Islet precursor cell (in vitro differentiated cells): ENCODE measurements around the gene TMTC2.

Source experiments
- DNase-seq: peaks from one replicate; pipeline ENCODE4 v3.0.0-alpha.2; 2018

Gene TMTC2

GRCh38 chr12:82893896-82894295 is 207.2 kb downstream of the TMTC2 start:
- DNase-seq = no peak

- no peak for DNase-seq
Observed at GRCh38 chr12:82896277-82896676, 209.6 kb downstream of the TMTC2 start.

- peak; percentile 66 for DNase-seq
Observed at GRCh38 chr12:82896979-82897378, 210.3 kb downstream of the TMTC2 start.

GRCh38 chr12:82898441-82898840 is 211.7 kb downstream of the TMTC2 start:
- DNase-seq = no peak

GRCh38 chr12:82904219-82904790 is 217.6 kb downstream of the TMTC2 start:
- no peak for DNase-seq

- no peak for DNase-seq
Observed at GRCh38 chr12:82910246-82910893, 223.7 kb downstream of the TMTC2 start.

- DNase-seq = no peak
Observed at GRCh38 chr12:82912406-82912805, 225.7 kb downstream of the TMTC2 start.

GRCh38 chr12:82919388-82920054 is 232.8 kb downstream of the TMTC2 start:
- no peak for DNase-seq

GRCh38 chr12:82923935-82924334 is 237.2 kb downstream of the TMTC2 start:
- DNase-seq = no peak

- DNase-seq = no peak
Observed at GRCh38 chr12:82926630-82927029, 239.9 kb downstream of the TMTC2 start.

- DNase-seq = no peak
Observed at GRCh38 chr12:82930301-82930700, 243.6 kb downstream of the TMTC2 start.

- DNase-seq = peak; percentile 85
Observed at GRCh38 chr12:82931349-82932116, 244.8 kb downstream of the TMTC2 start.

- no peak for DNase-seq
Observed at GRCh38 chr12:82937151-82937550, 250.4 kb downstream of the TMTC2 start.

- DNase-seq = no peak
Observed at GRCh38 chr12:82942521-82942920, 255.8 kb downstream of the TMTC2 start.

GRCh38 chr12:82942991-82943401 is 256.3 kb downstream of the TMTC2 start:
- DNase-seq = peak; percentile 66

GRCh38 chr12:82948491-82948890 is 261.8 kb downstream of the TMTC2 start:
- DNase-seq = no peak

- DNase-seq = no peak
Observed at GRCh38 chr12:82950356-82950755, 263.6 kb downstream of the TMTC2 start.

- peak; percentile 67 for DNase-seq
Observed at GRCh38 chr12:82952946-82953345, 266.2 kb downstream of the TMTC2 start.

GRCh38 chr12:82953397-82953796 is 266.7 kb downstream of the TMTC2 start:
- no peak for DNase-seq

GRCh38 chr12:82954064-82954463 is 267.4 kb downstream of the TMTC2 start:
- DNase-seq = no peak

- DNase-seq = no peak
Observed at GRCh38 chr12:82954572-82954971, 267.9 kb downstream of the TMTC2 start.

GRCh38 chr12:82955043-82955442 is 268.3 kb downstream of the TMTC2 start:
- peak; percentile 65 for DNase-seq

GRCh38 chr12:82958966-82959365 is 272.3 kb downstream of the TMTC2 start:
- no peak for DNase-seq

- DNase-seq = no peak
Observed at GRCh38 chr12:82959821-82960220, 273.1 kb downstream of the TMTC2 start.
